ENCODE data around the gene WFIKKN2. TPM values are rescaled to one million over a fixed set of nuclear protein-coding genes. Genes with fewer than 3 reads are reported as not detected.
A peak's percentile ranks its signal among the peaks of the same experiment; 100 is the strongest.

Gene WFIKKN2
- polyA plus RNA-seq (2013), result not detected in 2 replicates

DNA sequence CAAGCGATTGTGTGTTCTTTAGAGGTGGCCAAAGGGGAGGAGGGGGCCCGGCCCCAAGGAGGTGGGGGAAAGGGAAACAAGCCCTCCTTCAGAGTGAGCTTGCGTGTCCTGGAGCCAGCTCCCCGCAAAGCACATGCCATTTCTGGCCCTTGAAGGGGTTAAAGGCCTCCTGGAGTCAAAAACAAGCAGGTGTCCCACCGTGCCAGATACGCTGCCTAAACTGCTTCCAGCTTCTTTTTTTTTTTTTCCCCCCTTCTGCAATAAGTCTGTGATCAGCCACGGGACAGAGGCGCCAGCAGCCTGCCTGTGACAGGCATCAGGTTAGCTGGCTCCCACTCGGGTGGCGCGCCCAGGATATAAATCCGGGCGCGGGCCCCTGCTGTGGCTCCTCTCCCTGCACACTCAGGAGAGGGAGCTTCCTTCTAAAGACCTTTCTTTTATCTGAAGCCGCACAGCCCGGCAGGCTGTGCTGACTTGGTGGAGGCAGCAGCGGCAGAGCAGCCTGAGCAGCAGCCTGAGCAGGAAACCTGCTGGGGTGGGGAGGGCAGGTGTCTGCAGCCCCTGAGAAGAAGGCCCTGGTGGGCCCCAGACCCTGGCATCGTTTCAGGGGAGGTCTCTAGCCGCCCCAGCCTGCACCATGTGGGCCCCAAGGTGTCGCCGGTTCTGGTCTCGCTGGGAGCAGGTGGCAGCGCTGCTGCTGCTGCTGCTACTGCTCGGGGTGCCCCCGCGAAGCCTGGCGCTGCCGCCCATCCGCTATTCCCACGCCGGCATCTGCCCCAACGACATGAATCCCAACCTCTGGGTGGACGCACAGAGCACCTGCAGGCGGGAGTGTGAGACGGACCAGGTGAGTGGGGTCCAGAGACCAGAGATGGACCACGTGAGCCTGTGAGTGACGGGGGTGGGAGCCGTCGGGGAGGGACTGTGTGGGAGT is at the start of gene WFIKKN2:
WFIKKN2 (plus strand) TSS at position 286 of the 934 bp plus-strand sequence; CDS start at position 638, 352 bp downstream.
- no peaks in the 10 kb centered on the region for H3K79me2 ChIP-seq (ENCODE audit: control insufficient read depth, insufficient read depth, low read length, poor library complexity)
- no peaks in the 10 kb centered on the region for H3K79me1 ChIP-seq (ENCODE audit: low read length)
- no peak within 1 kb of the TSS for H3K18ac ChIP-seq (ENCODE audit: low read length)
- no peak within 1 kb of the TSS for H2BK120ac ChIP-seq (ENCODE audit: insufficient read depth, low read length, poor library complexity)
- no peaks in the 10 kb centered on the region for H3K27me3 ChIP-seq (ENCODE audit: insufficient read depth, low read length)
- peak within 1 kb of the TSS; percentile 2 for H2BK12ac ChIP-seq (ENCODE audit: low read length)
- no peak within 1 kb of the TSS for H2AK5ac ChIP-seq (ENCODE audit: low read length)
- no peak within 1 kb of the TSS for H3K23ac ChIP-seq (ENCODE audit: low read length)
- H3K4ac ChIP-seq (ENCODE audit: low read depth, low read length), result no peak within 1 kb of the TSS
- H3K4me2 ChIP-seq (ENCODE audit: low read length), result peak within 1 kb of the TSS; percentile 25
- no peak within 1 kb of the TSS for H3K14ac ChIP-seq (ENCODE audit: low read length)
- no peak within 1 kb of the TSS for H3K9ac ChIP-seq (ENCODE audit: low read length)
- H3K27ac ChIP-seq (ENCODE audit: low read depth, low read length), result no peak within 1 kb of the TSS
- H2AFZ ChIP-seq (ENCODE audit: insufficient read depth, low read length, poor library complexity), result no peak within 1 kb of the TSS
- no peaks in the 10 kb centered on the region for H3K36me3 ChIP-seq (ENCODE audit: control insufficient read depth in 1 of 2, insufficient read depth in 2 of 2, low read length in 2 of 2)
- H3K4me3 ChIP-seq (ENCODE audit: low read depth, low read length), result no peak within 1 kb of the TSS
- no peak for DNase-seq
- no peak within 1 kb of the TSS for H2BK5ac ChIP-seq (ENCODE audit: low read depth, low read length, poor library complexity)
- H4K12ac ChIP-seq (ENCODE audit: low read depth, low read length), result no peak within 1 kb of the TSS
- H3K4me1 ChIP-seq (ENCODE audit: control insufficient read depth in 1 of 2, insufficient read depth in 2 of 2, low read length in 2 of 2), result peaks cover 0 to 5% of the 10 kb centered on the region in 2 experiments
- no peak within 1 kb of the TSS for H4K8ac ChIP-seq (ENCODE audit: low read depth, low read length)
- H3K9me3 ChIP-seq (ENCODE audit: insufficient read depth, low read depth, low read length), result peaks cover 4% of the 10 kb centered on the region
- WGBS (ENCODE audit: extremely low coverage, insufficient coverage, insufficient read length), result no CpG with 5 or more reads among the region's 39 CpGs
- H4K91ac ChIP-seq (ENCODE audit: low read depth, low read length), result peak within 1 kb of the TSS; percentile 29

- no peak overlapping the region for H3K27ac ChIP-seq (ENCODE audit: low read depth, low read length)
- H2BK120ac ChIP-seq (ENCODE audit: insufficient read depth, low read length, poor library complexity), result peak overlapping the region; percentile 7
- no peak overlapping the region for H3K9ac ChIP-seq (ENCODE audit: low read length)
- no peak overlapping the region for H4K8ac ChIP-seq (ENCODE audit: low read depth, low read length)
- no peaks in the 10 kb centered on the region for H3K9me3 ChIP-seq (ENCODE audit: insufficient read depth, low read depth, low read length)
- H2AFZ ChIP-seq (ENCODE audit: insufficient read depth, low read length, poor library complexity), result no peak overlapping the region
- H3K27me3 ChIP-seq (ENCODE audit: insufficient read depth, low read length), result no peaks in the 10 kb centered on the region
- no peak overlapping the region for H2BK12ac ChIP-seq (ENCODE audit: low read length)
- no peak overlapping the region for H2AK5ac ChIP-seq (ENCODE audit: low read length)
- no peak overlapping the region for H4K12ac ChIP-seq (ENCODE audit: low read depth, low read length)
- DNase-seq, result no peak
- H3K4me1 ChIP-seq (ENCODE audit: control insufficient read depth in 1 of 2, insufficient read depth in 2 of 2, low read length in 2 of 2), result peaks cover 6 to 8% of the 10 kb centered on the region in 2 experiments
- H4K91ac ChIP-seq (ENCODE audit: low read depth, low read length), result no peak overlapping the region
- H3K18ac ChIP-seq (ENCODE audit: low read length), result no peak overlapping the region
- WGBS (ENCODE audit: extremely low coverage, insufficient coverage, insufficient read length), result no CpG with 5 or more reads among the region's 9 CpGs
- H3K14ac ChIP-seq (ENCODE audit: low read length), result no peak overlapping the region
- H3K4me3 ChIP-seq (ENCODE audit: low read depth, low read length), result no peak overlapping the region
- no peak overlapping the region for H3K4me2 ChIP-seq (ENCODE audit: low read length)
- H3K4ac ChIP-seq (ENCODE audit: low read depth, low read length), result no peak overlapping the region
- H3K79me1 ChIP-seq (ENCODE audit: low read length), result peaks cover 4% of the 10 kb centered on the region
- H2BK5ac ChIP-seq (ENCODE audit: low read depth, low read length, poor library complexity), result no peak overlapping the region
- H3K79me2 ChIP-seq (ENCODE audit: control insufficient read depth, insufficient read depth, low read length, poor library complexity), result no peaks in the 10 kb centered on the region
- H3K36me3 ChIP-seq (ENCODE audit: control insufficient read depth in 1 of 2, insufficient read depth in 2 of 2, low read length in 2 of 2), result no peaks in the 10 kb centered on the region
- H3K23ac ChIP-seq (ENCODE audit: low read length), result no peak overlapping the region
These were observed 49.3 kb upstream of the WFIKKN2 start for GRCh38 chr17:50785946-50786570.

- DNase-seq, result peak in 1 of 2 donors; percentile 34
- H3K79me1 ChIP-seq (ENCODE audit: low read length), result peaks cover 4% of the 10 kb centered on the region
- H4K8ac ChIP-seq (ENCODE audit: low read depth, low read length), result peak overlapping the region; percentile 6
- no peaks in the 10 kb centered on the region for H3K27me3 ChIP-seq (ENCODE audit: insufficient read depth, low read length)
- H3K4me3 ChIP-seq (ENCODE audit: low read depth, low read length), result no peak overlapping the region
- H2BK12ac ChIP-seq (ENCODE audit: low read length), result no peak overlapping the region
- peaks cover 6 to 8% of the 10 kb centered on the region in 2 experiments for H3K4me1 ChIP-seq (ENCODE audit: control insufficient read depth in 1 of 2, insufficient read depth in 2 of 2, low read length in 2 of 2)
- H4K12ac ChIP-seq (ENCODE audit: low read depth, low read length), result no peak overlapping the region
- H3K23ac ChIP-seq (ENCODE audit: low read length), result no peak overlapping the region
- no CpG with 5 or more reads among the region's 7 CpGs for WGBS (ENCODE audit: extremely low coverage, insufficient coverage, insufficient read length)
- H3K9ac ChIP-seq (ENCODE audit: low read length), result no peak overlapping the region
- no peak overlapping the region for H3K4ac ChIP-seq (ENCODE audit: low read depth, low read length)
- H2AK5ac ChIP-seq (ENCODE audit: low read length), result no peak overlapping the region
- H2BK5ac ChIP-seq (ENCODE audit: low read depth, low read length, poor library complexity), result no peak overlapping the region
- no peak overlapping the region for H3K14ac ChIP-seq (ENCODE audit: low read length)
- no peaks in the 10 kb centered on the region for H3K79me2 ChIP-seq (ENCODE audit: control insufficient read depth, insufficient read depth, low read length, poor library complexity)
- H3K18ac ChIP-seq (ENCODE audit: low read length), result no peak overlapping the region
- H3K27ac ChIP-seq (ENCODE audit: low read depth, low read length), result no peak overlapping the region
- H4K91ac ChIP-seq (ENCODE audit: low read depth, low read length), result peak overlapping the region; percentile 55
- H3K9me3 ChIP-seq (ENCODE audit: insufficient read depth, low read depth, low read length), result no peaks in the 10 kb centered on the region
- H3K4me2 ChIP-seq (ENCODE audit: low read length), result no peak overlapping the region
- H3K36me3 ChIP-seq (ENCODE audit: control insufficient read depth in 1 of 2, insufficient read depth in 2 of 2, low read length in 2 of 2), result no peaks in the 10 kb centered on the region
- no peak overlapping the region for H2BK120ac ChIP-seq (ENCODE audit: insufficient read depth, low read length, poor library complexity)
- no peak overlapping the region for H2AFZ ChIP-seq (ENCODE audit: insufficient read depth, low read length, poor library complexity)
These were observed 48.3 kb upstream of the WFIKKN2 start for GRCh38 chr17:50787106-50787505.

- no peaks in the 10 kb centered on the region for H3K27me3 ChIP-seq (ENCODE audit: insufficient read depth, low read length)
- no peak overlapping the region for H3K4me3 ChIP-seq (ENCODE audit: low read depth, low read length)
- H3K18ac ChIP-seq (ENCODE audit: low read length), result no peak overlapping the region
- H2BK12ac ChIP-seq (ENCODE audit: low read length), result peak overlapping the region; percentile 61
- no peak overlapping the region for H3K4me2 ChIP-seq (ENCODE audit: low read length)
- no peaks in the 10 kb centered on the region for H3K36me3 ChIP-seq (ENCODE audit: control insufficient read depth in 1 of 2, insufficient read depth in 2 of 2, low read length in 2 of 2)
- H3K27ac ChIP-seq (ENCODE audit: low read depth, low read length), result no peak overlapping the region
- no peak overlapping the region for H3K4ac ChIP-seq (ENCODE audit: low read depth, low read length)
- H2BK120ac ChIP-seq (ENCODE audit: insufficient read depth, low read length, poor library complexity), result no peak overlapping the region
- no peaks in the 10 kb centered on the region for H3K9me3 ChIP-seq (ENCODE audit: insufficient read depth, low read depth, low read length)
- no peak overlapping the region for H3K23ac ChIP-seq (ENCODE audit: low read length)
- no peaks in the 10 kb centered on the region for H3K79me2 ChIP-seq (ENCODE audit: control insufficient read depth, insufficient read depth, low read length, poor library complexity)
- peak overlapping the region; percentile 75 for H4K91ac ChIP-seq (ENCODE audit: low read depth, low read length)
- H4K8ac ChIP-seq (ENCODE audit: low read depth, low read length), result peak overlapping the region; percentile 36
- H4K12ac ChIP-seq (ENCODE audit: low read depth, low read length), result peak overlapping the region; percentile 22
- no peak for DNase-seq
- H3K79me1 ChIP-seq (ENCODE audit: low read length), result peaks cover 4% of the 10 kb centered on the region
- H2BK5ac ChIP-seq (ENCODE audit: low read depth, low read length, poor library complexity), result no peak overlapping the region
- no peak overlapping the region for H2AFZ ChIP-seq (ENCODE audit: insufficient read depth, low read length, poor library complexity)
- WGBS (ENCODE audit: extremely low coverage, insufficient coverage, insufficient read length), result no CpG with 5 or more reads among the region's 6 CpGs
- H3K9ac ChIP-seq (ENCODE audit: low read length), result no peak overlapping the region
- H3K14ac ChIP-seq (ENCODE audit: low read length), result peak overlapping the region; percentile 46
- H2AK5ac ChIP-seq (ENCODE audit: low read length), result no peak overlapping the region
- H3K4me1 ChIP-seq (ENCODE audit: control insufficient read depth in 1 of 2, insufficient read depth in 2 of 2, low read length in 2 of 2), result peaks cover 6 to 8% of the 10 kb centered on the region in 2 experiments
These were observed 44.8 kb upstream of the WFIKKN2 start for GRCh38 chr17:50790618-50791017.

Measured in trophoblast cell (in vitro differentiated cells and primary cell).